Chondrocyte (in vitro differentiated cells): ENCODE measurements around the gene MFSD6L. TPM values are rescaled to one million over a fixed set of nuclear protein-coding genes. Genes with fewer than 3 reads are reported as not detected.
"Not testable (repeated sequence)": the region's sequence is repeated elsewhere in the genome, so short reads cannot be mapped to it uniquely, and the experiment has no call there.

ENCODE experiments used
- DNase-seq: peaks from one replicate; pipeline ENCODE4 v3.0.0; 2021; ENCODE audit warnings: mixed read lengths, low spot score
- H3K27ac Mint-ChIP-seq: one replicate; pipeline ENCODE4 v1.8.0; 2021; ENCODE audit warnings: mild to moderate bottlenecking, moderate library complexity, mixed read lengths; ENCODE audit not compliant: unreplicated experiment
- H3K27me3 Mint-ChIP-seq: 2 replicates; pipeline ENCODE4 v1.8.0; 2021; ENCODE audit warnings: low read depth, mixed read lengths
- H3K36me3 Mint-ChIP-seq: 2 replicates; pipeline ENCODE4 v1.8.0; 2021; ENCODE audit warnings: low read depth, mixed read lengths
- H3K4me1 Mint-ChIP-seq: 2 replicates; pipeline ENCODE4 v1.8.0; 2021; ENCODE audit warnings: low read depth, mild to moderate bottlenecking, mixed read lengths
- H3K4me3 Mint-ChIP-seq: one replicate; pipeline ENCODE4 v1.8.0; 2021; ENCODE audit warnings: mild to moderate bottlenecking, moderate library complexity, mixed read lengths; ENCODE audit not compliant: unreplicated experiment
- H3K9me3 Mint-ChIP-seq: 2 replicates; pipeline ENCODE4 v1.8.0; 2021; ENCODE audit warnings: low read depth, mixed read lengths
- total RNA-seq: library from RNA; stranded (reverse); gene quantifications from 3 replicates; pipeline ENCODE4 v1.2.1, GENCODE V29; 2021
- TF ChIP-seq, protein P1 (sequence below): fragments of 200-600 bp; sonication (generic); IDR thresholded peaks from 2 replicates; pipeline ENCODE4 v1.5.0; 2021; ENCODE audit warnings: antibody characterized with exemption, mild to moderate bottlenecking, moderate library complexity

MFSD6L gene
- total RNA-seq, 1 donor from 2014 or later: not detected

DNA sequence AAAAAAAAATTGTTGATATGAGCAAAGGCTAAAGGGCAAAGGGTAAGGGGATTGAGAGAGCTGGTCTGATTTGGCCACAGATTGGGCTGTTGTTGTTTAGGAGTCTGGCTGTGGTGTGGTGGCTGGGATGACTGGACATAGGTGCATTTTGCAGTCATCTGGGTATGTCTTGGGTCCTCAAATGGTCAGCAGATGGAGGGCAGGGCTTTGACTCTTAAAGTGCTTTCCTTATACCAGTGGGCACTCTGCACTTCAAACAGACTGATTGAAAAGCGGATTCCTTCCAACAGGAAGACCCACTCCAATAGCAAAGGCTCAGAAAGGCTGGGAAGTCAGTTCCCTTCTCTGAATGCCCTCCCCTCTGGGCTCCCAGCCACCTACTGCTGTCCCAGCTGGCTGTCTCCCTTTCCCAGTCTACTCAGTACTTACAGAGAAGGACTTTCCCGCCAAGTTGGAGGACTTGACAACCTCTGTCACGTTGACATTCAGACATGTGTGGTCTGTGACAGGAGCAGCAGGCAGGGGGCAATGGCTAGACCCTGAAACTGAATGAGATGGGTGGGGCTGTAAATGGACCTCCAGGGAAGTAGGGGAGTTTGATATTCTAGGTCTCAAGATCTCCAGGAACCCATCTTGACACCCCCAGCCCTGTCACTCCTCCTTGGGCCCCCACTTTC lies 19.6 kb upstream of the MFSD6L start:
- H3K4me3 Mint-ChIP-seq: no peak overlapping the region
- H3K27me3 Mint-ChIP-seq: peaks cover 45% of the 10 kb centered on the region
- peaks cover 7% of the 10 kb centered on the region for H3K9me3 Mint-ChIP-seq
- TF ChIP-seq, protein P1, sequence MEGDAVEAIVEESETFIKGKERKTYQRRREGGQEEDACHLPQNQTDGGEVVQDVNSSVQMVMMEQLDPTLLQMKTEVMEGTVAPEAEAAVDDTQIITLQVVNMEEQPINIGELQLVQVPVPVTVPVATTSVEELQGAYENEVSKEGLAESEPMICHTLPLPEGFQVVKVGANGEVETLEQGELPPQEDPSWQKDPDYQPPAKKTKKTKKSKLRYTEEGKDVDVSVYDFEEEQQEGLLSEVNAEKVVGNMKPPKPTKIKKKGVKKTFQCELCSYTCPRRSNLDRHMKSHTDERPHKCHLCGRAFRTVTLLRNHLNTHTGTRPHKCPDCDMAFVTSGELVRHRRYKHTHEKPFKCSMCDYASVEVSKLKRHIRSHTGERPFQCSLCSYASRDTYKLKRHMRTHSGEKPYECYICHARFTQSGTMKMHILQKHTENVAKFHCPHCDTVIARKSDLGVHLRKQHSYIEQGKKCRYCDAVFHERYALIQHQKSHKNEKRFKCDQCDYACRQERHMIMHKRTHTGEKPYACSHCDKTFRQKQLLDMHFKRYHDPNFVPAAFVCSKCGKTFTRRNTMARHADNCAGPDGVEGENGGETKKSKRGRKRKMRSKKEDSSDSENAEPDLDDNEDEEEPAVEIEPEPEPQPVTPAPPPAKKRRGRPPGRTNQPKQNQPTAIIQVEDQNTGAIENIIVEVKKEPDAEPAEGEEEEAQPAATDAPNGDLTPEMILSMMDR: no peak
- H3K4me1 Mint-ChIP-seq: no peaks in the 10 kb centered on the region
- no peak for DNase-seq
- no peak overlapping the region for H3K27ac Mint-ChIP-seq
- H3K36me3 Mint-ChIP-seq: peaks cover 2% of the 10 kb centered on the region

- peaks cover 12% of the 10 kb centered on the region for H3K9me3 Mint-ChIP-seq
- peaks cover 48% of the 10 kb centered on the region for H3K27me3 Mint-ChIP-seq
- TF ChIP-seq, protein P1: no peak
- no peak for DNase-seq
- no peak overlapping the region for H3K27ac Mint-ChIP-seq
- peaks cover 4% of the 10 kb centered on the region for H3K36me3 Mint-ChIP-seq
- no peak overlapping the region for H3K4me3 Mint-ChIP-seq
- H3K4me1 Mint-ChIP-seq: no peaks in the 10 kb centered on the region
Observed at GRCh38 chr17:8818047-8818446, 18.9 kb upstream of the MFSD6L start.

GRCh38 chr17:8806926-8807550 lies 7.9 kb upstream of the MFSD6L start:
- TF ChIP-seq, protein P1: no peak
- H3K27ac Mint-ChIP-seq: no peak overlapping the region
- no peak for DNase-seq
- H3K4me1 Mint-ChIP-seq: peaks cover 5% of the 10 kb centered on the region
- H3K9me3 Mint-ChIP-seq: peaks cover 22% of the 10 kb centered on the region
- peaks cover 10% of the 10 kb centered on the region for H3K36me3 Mint-ChIP-seq
- H3K27me3 Mint-ChIP-seq: peaks cover 14% of the 10 kb centered on the region
- H3K4me3 Mint-ChIP-seq: no peak overlapping the region

DNA sequence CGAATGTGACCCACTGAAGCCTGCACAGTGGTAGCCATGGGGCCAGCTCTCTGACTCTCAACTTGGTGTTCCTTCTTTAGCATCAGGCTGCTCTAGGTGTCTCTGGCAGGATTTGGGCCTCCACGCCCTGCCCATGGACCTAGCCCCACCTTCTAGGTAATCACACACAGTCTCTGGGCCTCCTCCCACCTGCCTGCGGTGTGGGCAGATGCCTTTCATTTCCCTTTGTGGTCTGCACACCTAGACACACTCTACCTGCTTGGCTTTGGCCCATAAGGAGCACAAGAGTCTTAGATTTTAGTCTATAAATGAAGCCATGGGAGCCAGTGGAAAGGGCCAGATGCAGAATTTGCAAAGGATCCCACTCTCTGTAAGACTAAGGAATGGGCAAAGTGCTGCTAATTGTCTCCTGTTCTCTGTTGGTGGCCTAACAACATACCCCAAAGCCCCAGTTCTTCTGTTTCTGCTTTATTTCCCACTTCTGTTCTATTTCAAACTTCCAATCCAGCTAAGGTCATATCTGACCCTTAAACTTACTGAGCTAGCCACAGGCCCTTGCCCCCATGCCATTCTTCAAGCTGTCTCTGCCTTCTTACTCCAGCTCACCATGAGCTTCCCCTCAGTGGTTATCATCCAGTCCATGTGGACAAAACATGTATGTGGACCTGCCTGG lies 7.2 kb upstream of the MFSD6L start:
- peaks cover 5% of the 10 kb centered on the region for H3K4me1 Mint-ChIP-seq
- no peak overlapping the region for H3K4me3 Mint-ChIP-seq

DNA sequence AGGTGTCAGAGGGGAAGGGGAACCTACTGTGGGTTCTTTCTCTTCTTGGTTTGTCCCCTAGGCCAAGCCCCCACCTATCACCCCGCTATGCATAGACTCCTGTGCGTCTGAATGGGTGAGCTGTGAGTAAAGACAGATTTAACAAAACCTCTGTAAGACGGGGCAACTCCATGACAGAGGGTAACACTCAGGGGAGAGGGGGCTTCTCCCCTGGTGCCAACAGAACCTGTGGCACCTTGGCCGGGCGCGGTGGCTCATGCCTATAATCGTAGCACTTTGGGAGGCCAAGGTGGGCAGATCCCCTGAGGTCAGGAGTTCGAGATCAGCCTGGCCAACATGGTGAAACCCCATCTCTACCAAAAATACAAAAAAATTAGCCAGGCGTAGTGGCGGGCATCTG lies 6.2 kb upstream of the MFSD6L start:
- H3K36me3 Mint-ChIP-seq, H3K27me3 Mint-ChIP-seq, H3K4me3 Mint-ChIP-seq, H3K27ac Mint-ChIP-seq, DNase-seq, H3K4me1 Mint-ChIP-seq: not testable (repeated sequence)
- peaks cover 16% of the 10 kb centered on the region for H3K9me3 Mint-ChIP-seq

More for the DNA sequence above, 7.2 kb upstream of the MFSD6L start:
- Mint-ChIP-seq H3K9me3 (peaks cover 17% of the 10 kb centered on the region), H3K27ac (no peak overlapping the region), H3K27me3 (peaks cover 8% of the 10 kb centered on the region), H3K36me3 (peaks cover 9% of the 10 kb centered on the region)
- TF ChIP-seq, protein P1: no peak
- no peak for DNase-seq
